ENCODE data around the gene CDC16.
A peak's percentile ranks its signal among the peaks of the same experiment; 100 is the strongest.

CDC16 gene

GRCh38 chr13:114208134-114208533 is 26.6 kb upstream of the CDC16 start:
- H3K27ac ChIP-seq (ENCODE audit: low read depth, low read length) = no peak overlapping the region
- peaks cover 0 to 5% of the 10 kb centered on the region in 2 donors for H3K27me3 ChIP-seq (ENCODE audit: control insufficient read depth in 1 of 2, insufficient read depth in 2 of 2, low read length in 2 of 2)
- H3K36me3 ChIP-seq (ENCODE audit: insufficient read depth, low read length) = no peaks in the 10 kb centered on the region
- H3K9me3 ChIP-seq (ENCODE audit: low read length) = no peaks in the 10 kb centered on the region
- no peaks in the 10 kb centered on the region for H3K4me1 ChIP-seq (ENCODE audit: insufficient read depth, low read length)
- H3K4me3 ChIP-seq (ENCODE audit: low read depth in 1 of 2, low read length in 2 of 2) = no peak overlapping the region
- no peak overlapping the region for H3K9ac ChIP-seq (ENCODE audit: low read length)

- no peak overlapping the region for H3K9ac ChIP-seq (ENCODE audit: low read length)
- H3K4me3 ChIP-seq (ENCODE audit: low read depth in 1 of 2, low read length in 2 of 2) = no peak overlapping the region
- no peaks in the 10 kb centered on the region for H3K9me3 ChIP-seq (ENCODE audit: low read length)
Observed at GRCh38 chr13:114211446-114212157, 23.1 kb upstream of the CDC16 start.

GRCh38 chr13:114212158-114212495 is 22.6 kb upstream of the CDC16 start:
- peaks cover 0 to 11% of the 10 kb centered on the region in 2 donors for H3K27me3 ChIP-seq (ENCODE audit: control insufficient read depth in 1 of 2, insufficient read depth in 2 of 2, low read length in 2 of 2)
- H3K9ac ChIP-seq (ENCODE audit: low read length) = no peak overlapping the region
- H3K27ac ChIP-seq (ENCODE audit: low read depth, low read length) = no peak overlapping the region
- H3K36me3 ChIP-seq (ENCODE audit: insufficient read depth, low read length) = no peaks in the 10 kb centered on the region
- no peak overlapping the region for H3K4me3 ChIP-seq (ENCODE audit: low read depth in 1 of 2, low read length in 2 of 2)
- no peaks in the 10 kb centered on the region for H3K4me1 ChIP-seq (ENCODE audit: insufficient read depth, low read length)
- no peaks in the 10 kb centered on the region for H3K9me3 ChIP-seq (ENCODE audit: low read length)

More at GRCh38 chr13:114211446-114212157, 23.1 kb upstream of the CDC16 start:
- Histone ChIP-seq H3K36me3 (ENCODE audit: insufficient read depth, low read length) (no peaks in the 10 kb centered on the region), H3K27me3 (ENCODE audit: control insufficient read depth in 1 of 2, insufficient read depth in 2 of 2, low read length in 2 of 2) (peaks cover 0 to 11% of the 10 kb centered on the region in 2 donors), H3K4me1 (ENCODE audit: insufficient read depth, low read length) (no peaks in the 10 kb centered on the region), H3K27ac (ENCODE audit: low read depth, low read length) (no peak overlapping the region)

- Histone ChIP-seq H3K4me1 (ENCODE audit: insufficient read depth, low read length) (no peaks in the 10 kb centered on the region), H3K4me3 (ENCODE audit: low read depth in 1 of 2, low read length in 2 of 2) (no peak overlapping the region), H3K9me3 (ENCODE audit: low read length) (no peaks in the 10 kb centered on the region), H3K36me3 (ENCODE audit: insufficient read depth, low read length) (no peaks in the 10 kb centered on the region), H3K27ac (ENCODE audit: low read depth, low read length) (no peak overlapping the region), H3K27me3 (ENCODE audit: control insufficient read depth in 1 of 2, insufficient read depth in 2 of 2, low read length in 2 of 2) (peaks cover 0 to 11% of the 10 kb centered on the region in 2 donors), H3K9ac (ENCODE audit: low read length) (no peak overlapping the region)
Observed at GRCh38 chr13:114213980-114214379, 20.7 kb upstream of the CDC16 start.

GRCh38 chr13:114219392-114219791 is 15.3 kb upstream of the CDC16 start:
- Histone ChIP-seq H3K36me3 (ENCODE audit: insufficient read depth, low read length) (no peaks in the 10 kb centered on the region), H3K27me3 (ENCODE audit: control insufficient read depth in 1 of 2, insufficient read depth in 2 of 2, low read length in 2 of 2) (no peaks in the 10 kb centered on the region), H3K9ac (ENCODE audit: low read length) (no peak overlapping the region), H3K9me3 (ENCODE audit: low read length) (no peaks in the 10 kb centered on the region), H3K4me1 (ENCODE audit: insufficient read depth, low read length) (peaks cover 3% of the 10 kb centered on the region), H3K4me3 (ENCODE audit: low read depth in 1 of 2, low read length in 2 of 2) (no peak overlapping the region), H3K27ac (ENCODE audit: low read depth, low read length) (no peak overlapping the region)

GRCh38 chr13:114222461-114222968 is 12.2 kb upstream of the CDC16 start:
- Histone ChIP-seq H3K27ac (ENCODE audit: low read depth, low read length) (no peak overlapping the region), H3K9ac (ENCODE audit: low read length) (no peak overlapping the region), H3K4me1 (ENCODE audit: insufficient read depth, low read length) (peaks cover 16% of the 10 kb centered on the region), H3K4me3 (ENCODE audit: low read depth in 1 of 2, low read length in 2 of 2) (no peak overlapping the region), H3K36me3 (ENCODE audit: insufficient read depth, low read length) (no peaks in the 10 kb centered on the region), H3K9me3 (ENCODE audit: low read length) (no peaks in the 10 kb centered on the region), H3K27me3 (ENCODE audit: control insufficient read depth in 1 of 2, insufficient read depth in 2 of 2, low read length in 2 of 2) (peaks cover 0 to 1% of the 10 kb centered on the region in 2 donors)

GRCh38 chr13:114224201-114224600 is 10.5 kb upstream of the CDC16 start:
- Histone ChIP-seq H3K36me3 (ENCODE audit: insufficient read depth, low read length) (no peaks in the 10 kb centered on the region), H3K9ac (ENCODE audit: low read length) (no peak overlapping the region), H3K9me3 (ENCODE audit: low read length) (no peaks in the 10 kb centered on the region), H3K27ac (ENCODE audit: low read depth, low read length) (no peak overlapping the region), H3K4me1 (ENCODE audit: insufficient read depth, low read length) (peaks cover 16% of the 10 kb centered on the region), H3K4me3 (ENCODE audit: low read depth in 1 of 2, low read length in 2 of 2) (no peak overlapping the region), H3K27me3 (ENCODE audit: control insufficient read depth in 1 of 2, insufficient read depth in 2 of 2, low read length in 2 of 2) (peaks cover 12 to 14% of the 10 kb centered on the region in 2 donors)

GRCh38 chr13:114225610-114226009 is 9.1 kb upstream of the CDC16 start:
- no peaks in the 10 kb centered on the region for H3K9me3 ChIP-seq (ENCODE audit: low read length)
- no peak overlapping the region for H3K27ac ChIP-seq (ENCODE audit: low read depth, low read length)
- H3K9ac ChIP-seq (ENCODE audit: low read length) = no peak overlapping the region
- H3K4me3 ChIP-seq (ENCODE audit: low read depth in 1 of 2, low read length in 2 of 2) = no peak overlapping the region
- H3K36me3 ChIP-seq (ENCODE audit: insufficient read depth, low read length) = no peaks in the 10 kb centered on the region
- H3K4me1 ChIP-seq (ENCODE audit: insufficient read depth, low read length) = peaks cover 16% of the 10 kb centered on the region
- peaks cover 21 to 22% of the 10 kb centered on the region in 2 donors for H3K27me3 ChIP-seq (ENCODE audit: control insufficient read depth in 1 of 2, insufficient read depth in 2 of 2, low read length in 2 of 2)

- peaks cover 21 to 24% of the 10 kb centered on the region in 2 donors for H3K27me3 ChIP-seq (ENCODE audit: control insufficient read depth in 1 of 2, insufficient read depth in 2 of 2, low read length in 2 of 2)
- no peaks in the 10 kb centered on the region for H3K36me3 ChIP-seq (ENCODE audit: insufficient read depth, low read length)
- H3K9me3 ChIP-seq (ENCODE audit: low read length) = no peaks in the 10 kb centered on the region
- no peak overlapping the region for H3K9ac ChIP-seq (ENCODE audit: low read length)
- peaks cover 16% of the 10 kb centered on the region for H3K4me1 ChIP-seq (ENCODE audit: insufficient read depth, low read length)
- H3K4me3 ChIP-seq (ENCODE audit: low read depth in 1 of 2, low read length in 2 of 2) = no peak overlapping the region
- peak overlapping the region; percentile 68 for H3K27ac ChIP-seq (ENCODE audit: low read depth, low read length)
Observed at GRCh38 chr13:114226088-114226487, 8.6 kb upstream of the CDC16 start.

GRCh38 chr13:114226699-114227323 is 7.9 kb upstream of the CDC16 start:
- Histone ChIP-seq H3K4me1 (ENCODE audit: insufficient read depth, low read length) (peaks cover 16% of the 10 kb centered on the region), H3K27ac (ENCODE audit: low read depth, low read length) (peak overlapping the region; percentile 68), H3K4me3 (ENCODE audit: low read depth in 1 of 2, low read length in 2 of 2) (no peak overlapping the region), H3K36me3 (ENCODE audit: insufficient read depth, low read length) (no peaks in the 10 kb centered on the region), H3K27me3 (ENCODE audit: control insufficient read depth in 1 of 2, insufficient read depth in 2 of 2, low read length in 2 of 2) (peaks cover 21 to 24% of the 10 kb centered on the region in 2 donors), H3K9ac (ENCODE audit: low read length) (no peak overlapping the region), H3K9me3 (ENCODE audit: low read length) (no peaks in the 10 kb centered on the region)

- Histone ChIP-seq H3K36me3 (ENCODE audit: insufficient read depth, low read length) (no peaks in the 10 kb centered on the region), H3K4me1 (ENCODE audit: insufficient read depth, low read length) (peaks cover 13% of the 10 kb centered on the region), H3K27me3 (ENCODE audit: control insufficient read depth in 1 of 2, insufficient read depth in 2 of 2, low read length in 2 of 2) (peaks cover 21 to 24% of the 10 kb centered on the region in 2 donors), H3K9ac (ENCODE audit: low read length) (no peak overlapping the region), H3K9me3 (ENCODE audit: low read length) (no peaks in the 10 kb centered on the region), H3K4me3 (ENCODE audit: low read depth in 1 of 2, low read length in 2 of 2) (no peak overlapping the region), H3K27ac (ENCODE audit: low read depth, low read length) (no peak overlapping the region)
Observed at GRCh38 chr13:114227528-114227927, 7.2 kb upstream of the CDC16 start.

Measured in muscle layer of colon (tissue), 2 donors.